ENCODE results near the gene HS6ST1.

The HS6ST1 gene

DNA sequence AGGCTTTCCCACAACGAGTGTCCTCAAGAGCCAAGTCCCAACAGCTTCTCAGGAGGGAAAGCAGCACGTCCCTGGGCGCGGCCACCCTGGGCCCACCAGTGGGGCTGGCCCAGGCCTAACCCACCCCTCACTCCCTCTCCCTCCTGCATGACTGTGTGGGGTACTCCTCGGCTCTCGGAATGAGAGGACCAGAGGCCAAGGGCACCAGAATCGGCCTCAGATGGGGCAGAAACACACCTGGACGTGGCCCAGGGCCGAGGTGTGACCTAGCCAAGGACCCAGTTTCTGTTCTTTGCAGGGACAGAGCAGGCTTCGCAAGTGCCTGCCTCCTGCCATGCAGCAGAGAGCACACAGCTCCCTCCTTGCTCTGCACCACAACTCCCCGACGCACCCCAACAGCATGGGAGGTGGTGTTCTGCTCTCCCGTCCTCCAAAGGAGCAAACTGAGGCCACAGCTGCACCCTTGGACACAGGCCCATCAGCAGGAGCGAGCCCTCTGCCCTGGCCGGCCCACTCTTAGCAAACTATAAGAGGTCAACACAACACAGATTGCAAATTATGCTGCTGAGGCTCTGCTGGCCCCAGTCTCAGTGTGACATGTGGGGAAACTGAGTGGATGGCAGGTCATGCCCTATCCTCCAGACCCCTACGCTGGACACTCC is 19.7 kb downstream of the HS6ST1 start:
- Histone ChIP-seq H3K4me1 (ENCODE audit: control insufficient read depth in 2 of 2, insufficient read depth in 2 of 2, low read length in 2 of 2) (peaks cover 0 to 11% of the 10 kb centered on the region in 2 donors), H3K4me3 (ENCODE audit: low read length in 2 of 2) (no peak overlapping the region), H3K9ac (ENCODE audit: low read depth in 1 of 2, low read length in 2 of 2) (no peak overlapping the region), H3K27me3 (ENCODE audit: control insufficient read depth in 2 of 2, insufficient read depth in 2 of 2, low read length in 2 of 2) (no peaks in the 10 kb centered on the region), H3K27ac (ENCODE audit: low read depth in 2 of 2, low read length in 2 of 2) (peak overlapping the region in 1 of 2 donors; percentile 4), H3K9me3 (ENCODE audit: control insufficient read depth in 2 of 2, low read length in 2 of 2) (no peaks in the 10 kb centered on the region), H3K36me3 (ENCODE audit: control insufficient read depth in 2 of 2, insufficient read depth in 2 of 2, low read length in 2 of 2) (no peaks in the 10 kb centered on the region)

GRCh38 chr2:128298286-128298685 is 20.4 kb downstream of the HS6ST1 start:
- Histone ChIP-seq H3K27ac (ENCODE audit: low read depth in 2 of 2, low read length in 2 of 2) (no peak overlapping the region), H3K27me3 (ENCODE audit: control insufficient read depth in 2 of 2, insufficient read depth in 2 of 2, low read length in 2 of 2) (no peaks in the 10 kb centered on the region), H3K4me3 (ENCODE audit: low read length in 2 of 2) (no peak overlapping the region), H3K36me3 (ENCODE audit: control insufficient read depth in 2 of 2, insufficient read depth in 2 of 2, low read length in 2 of 2) (no peaks in the 10 kb centered on the region), H3K9me3 (ENCODE audit: control insufficient read depth in 2 of 2, low read length in 2 of 2) (no peaks in the 10 kb centered on the region), H3K9ac (ENCODE audit: low read depth in 1 of 2, low read length in 2 of 2) (no peak overlapping the region), H3K4me1 (ENCODE audit: control insufficient read depth in 2 of 2, insufficient read depth in 2 of 2, low read length in 2 of 2) (peaks cover 0 to 11% of the 10 kb centered on the region in 2 donors)

GRCh38 chr2:128293870-128294455 is 24.7 kb downstream of the HS6ST1 start:
- Histone ChIP-seq H3K4me1 (ENCODE audit: control insufficient read depth in 2 of 2, insufficient read depth in 2 of 2, low read length in 2 of 2) (peaks cover 0 to 1% of the 10 kb centered on the region in 2 donors), H3K27ac (ENCODE audit: low read depth in 2 of 2, low read length in 2 of 2) (no peak overlapping the region), H3K36me3 (ENCODE audit: control insufficient read depth in 2 of 2, insufficient read depth in 2 of 2, low read length in 2 of 2) (peaks cover 0 to 3% of the 10 kb centered on the region in 2 donors), H3K27me3 (ENCODE audit: control insufficient read depth in 2 of 2, insufficient read depth in 2 of 2, low read length in 2 of 2) (no peaks in the 10 kb centered on the region), H3K4me3 (ENCODE audit: low read length in 2 of 2) (no peak overlapping the region), H3K9ac (ENCODE audit: low read depth in 1 of 2, low read length in 2 of 2) (no peak overlapping the region), H3K9me3 (ENCODE audit: control insufficient read depth in 2 of 2, low read length in 2 of 2) (no peaks in the 10 kb centered on the region)

- Histone ChIP-seq H3K4me3 (ENCODE audit: low read length in 2 of 2) (no peak overlapping the region), H3K9ac (ENCODE audit: low read depth in 1 of 2, low read length in 2 of 2) (no peak overlapping the region), H3K4me1 (ENCODE audit: control insufficient read depth in 2 of 2, insufficient read depth in 2 of 2, low read length in 2 of 2) (no peaks in the 10 kb centered on the region), H3K9me3 (ENCODE audit: control insufficient read depth in 2 of 2, low read length in 2 of 2) (no peaks in the 10 kb centered on the region), H3K27ac (ENCODE audit: low read depth in 2 of 2, low read length in 2 of 2) (no peak overlapping the region), H3K27me3 (ENCODE audit: control insufficient read depth in 2 of 2, insufficient read depth in 2 of 2, low read length in 2 of 2) (no peaks in the 10 kb centered on the region), H3K36me3 (ENCODE audit: control insufficient read depth in 2 of 2, insufficient read depth in 2 of 2, low read length in 2 of 2) (peaks cover 0 to 3% of the 10 kb centered on the region in 2 donors)
Observed at GRCh38 chr2:128293426-128293755, 25.3 kb downstream of the HS6ST1 start.

GRCh38 chr2:128292599-128293425 is 25.9 kb downstream of the HS6ST1 start:
- Histone ChIP-seq H3K9me3 (ENCODE audit: control insufficient read depth in 2 of 2, low read length in 2 of 2) (no peaks in the 10 kb centered on the region), H3K27ac (ENCODE audit: low read depth in 2 of 2, low read length in 2 of 2) (no peak overlapping the region), H3K36me3 (ENCODE audit: control insufficient read depth in 2 of 2, insufficient read depth in 2 of 2, low read length in 2 of 2) (peaks cover 0 to 6% of the 10 kb centered on the region in 2 donors), H3K4me1 (ENCODE audit: control insufficient read depth in 2 of 2, insufficient read depth in 2 of 2, low read length in 2 of 2) (no peaks in the 10 kb centered on the region), H3K27me3 (ENCODE audit: control insufficient read depth in 2 of 2, insufficient read depth in 2 of 2, low read length in 2 of 2) (no peaks in the 10 kb centered on the region), H3K4me3 (ENCODE audit: low read length in 2 of 2) (no peak overlapping the region), H3K9ac (ENCODE audit: low read depth in 1 of 2, low read length in 2 of 2) (no peak overlapping the region)

GRCh38 chr2:128291844-128292598 is 26.6 kb downstream of the HS6ST1 start:
- Histone ChIP-seq H3K27me3 (ENCODE audit: control insufficient read depth in 2 of 2, insufficient read depth in 2 of 2, low read length in 2 of 2) (no peaks in the 10 kb centered on the region), H3K4me1 (ENCODE audit: control insufficient read depth in 2 of 2, insufficient read depth in 2 of 2, low read length in 2 of 2) (no peaks in the 10 kb centered on the region), H3K9ac (ENCODE audit: low read depth in 1 of 2, low read length in 2 of 2) (no peak overlapping the region), H3K27ac (ENCODE audit: low read depth in 2 of 2, low read length in 2 of 2) (no peak overlapping the region), H3K9me3 (ENCODE audit: control insufficient read depth in 2 of 2, low read length in 2 of 2) (no peaks in the 10 kb centered on the region), H3K36me3 (ENCODE audit: control insufficient read depth in 2 of 2, insufficient read depth in 2 of 2, low read length in 2 of 2) (peaks cover 0 to 8% of the 10 kb centered on the region in 2 donors), H3K4me3 (ENCODE audit: low read length in 2 of 2) (no peak overlapping the region)

- no peak overlapping the region for H3K27ac ChIP-seq (ENCODE audit: low read depth in 2 of 2, low read length in 2 of 2)
- H3K4me1 ChIP-seq (ENCODE audit: control insufficient read depth in 2 of 2, insufficient read depth in 2 of 2, low read length in 2 of 2), result no peaks in the 10 kb centered on the region
- H3K27me3 ChIP-seq (ENCODE audit: control insufficient read depth in 2 of 2, insufficient read depth in 2 of 2, low read length in 2 of 2), result no peaks in the 10 kb centered on the region
- H3K4me3 ChIP-seq (ENCODE audit: low read length in 2 of 2), result no peak overlapping the region
- H3K36me3 ChIP-seq (ENCODE audit: control insufficient read depth in 2 of 2, insufficient read depth in 2 of 2, low read length in 2 of 2), result peaks cover 0 to 8% of the 10 kb centered on the region in 2 donors
- no peak overlapping the region for H3K9ac ChIP-seq (ENCODE audit: low read depth in 1 of 2, low read length in 2 of 2)
- H3K9me3 ChIP-seq (ENCODE audit: control insufficient read depth in 2 of 2, low read length in 2 of 2), result no peaks in the 10 kb centered on the region
Observed at GRCh38 chr2:128291161-128291843, 27.4 kb downstream of the HS6ST1 start.

DNA sequence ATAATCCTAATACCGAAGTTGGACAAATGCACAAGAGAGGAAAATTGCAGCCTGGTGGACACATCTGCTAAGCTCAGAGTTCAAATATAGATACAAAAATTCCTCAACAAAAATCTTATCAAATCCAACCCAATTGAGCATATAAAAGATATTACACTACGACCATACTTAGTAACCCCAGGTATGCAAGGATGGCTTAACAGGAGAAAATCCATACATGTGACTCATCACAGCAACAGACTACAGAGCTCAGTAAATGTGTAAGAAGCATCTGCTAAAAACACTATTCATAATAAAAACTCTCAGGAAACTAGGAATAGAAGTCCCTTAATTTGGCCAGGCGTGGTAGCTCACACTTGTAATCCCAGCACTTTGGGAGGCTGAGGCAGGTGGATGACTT is 28.3 kb downstream of the HS6ST1 start:
- Histone ChIP-seq H3K4me1 (ENCODE audit: control insufficient read depth in 2 of 2, insufficient read depth in 2 of 2, low read length in 2 of 2) (no peaks in the 10 kb centered on the region), H3K27me3 (ENCODE audit: control insufficient read depth in 2 of 2, insufficient read depth in 2 of 2, low read length in 2 of 2) (no peaks in the 10 kb centered on the region), H3K27ac (ENCODE audit: low read depth in 2 of 2, low read length in 2 of 2) (no peak overlapping the region), H3K9ac (ENCODE audit: low read depth in 1 of 2, low read length in 2 of 2) (no peak overlapping the region), H3K36me3 (ENCODE audit: control insufficient read depth in 2 of 2, insufficient read depth in 2 of 2, low read length in 2 of 2) (peaks cover 0 to 8% of the 10 kb centered on the region in 2 donors), H3K9me3 (ENCODE audit: control insufficient read depth in 2 of 2, low read length in 2 of 2) (no peaks in the 10 kb centered on the region), H3K4me3 (ENCODE audit: low read length in 2 of 2) (no peak overlapping the region)

- Histone ChIP-seq H3K27ac (ENCODE audit: low read depth in 2 of 2, low read length in 2 of 2) (no peak overlapping the region), H3K27me3 (ENCODE audit: control insufficient read depth in 2 of 2, insufficient read depth in 2 of 2, low read length in 2 of 2) (no peaks in the 10 kb centered on the region), H3K4me1 (ENCODE audit: control insufficient read depth in 2 of 2, insufficient read depth in 2 of 2, low read length in 2 of 2) (no peaks in the 10 kb centered on the region), H3K9me3 (ENCODE audit: control insufficient read depth in 2 of 2, low read length in 2 of 2) (no peaks in the 10 kb centered on the region), H3K9ac (ENCODE audit: low read depth in 1 of 2, low read length in 2 of 2) (no peak overlapping the region), H3K4me3 (ENCODE audit: low read length in 2 of 2) (no peak overlapping the region), H3K36me3 (ENCODE audit: control insufficient read depth in 2 of 2, insufficient read depth in 2 of 2, low read length in 2 of 2) (peaks cover 0 to 8% of the 10 kb centered on the region in 2 donors)
Observed at GRCh38 chr2:128289439-128289838, 29.2 kb downstream of the HS6ST1 start.

Measured in mucosa of rectum (tissue), 2 donors.